Measurements from ENCODE around the gene TMED10.
A peak's percentile ranks its signal among the peaks of the same experiment; 100 is the strongest.

TMED10 gene

DNA sequence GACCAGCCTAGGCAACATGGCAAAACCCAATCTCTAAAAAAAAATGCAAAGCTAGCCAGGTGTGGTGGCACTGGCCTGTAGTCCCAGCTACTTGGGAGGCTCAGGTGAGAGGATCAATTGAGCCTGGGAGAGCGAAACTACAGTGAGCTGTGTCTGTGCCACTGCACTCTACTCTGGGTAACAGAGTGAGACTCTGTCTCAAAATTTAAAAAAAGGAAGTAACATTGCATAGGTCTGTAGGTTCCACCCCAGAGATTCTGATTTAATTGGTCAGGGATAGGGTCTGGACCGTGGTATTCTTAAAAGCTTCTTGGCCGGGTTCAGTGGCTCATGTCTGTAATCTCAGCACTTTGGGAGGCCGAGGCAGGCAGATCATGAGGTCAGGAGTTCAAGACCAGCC lies 80.7 kb downstream of the TMED10 start:
- Histone ChIP-seq H3K4me3 (ENCODE audit: low read length) (no peak overlapping the region), H3K36me3 (ENCODE audit: control insufficient read depth, low read depth, low read length) (peaks cover 59% of the 10 kb centered on the region), H3K27me3 (ENCODE audit: control insufficient read depth, insufficient read depth, low read length) (no peaks in the 10 kb centered on the region)

DNA sequence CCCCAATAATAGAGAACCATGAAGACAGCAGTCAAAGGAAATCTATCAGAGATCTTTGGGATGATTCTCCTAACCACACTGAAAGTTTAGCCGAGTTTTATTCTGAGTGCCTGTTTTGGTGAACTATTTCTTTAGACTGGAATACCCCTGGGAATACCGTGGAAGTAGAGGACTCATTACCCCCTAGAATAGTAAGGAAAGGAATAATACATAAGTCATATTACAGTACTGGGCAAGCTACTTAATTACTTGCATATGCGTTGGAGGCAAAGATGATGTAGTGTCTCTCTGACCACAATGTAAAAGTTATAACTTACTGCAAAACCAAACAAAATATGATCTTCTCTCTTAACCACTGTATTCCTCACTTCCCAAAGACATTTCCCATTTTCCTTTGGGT lies 81.5 kb downstream of the TMED10 start:
- no peak overlapping the region for H3K27ac ChIP-seq (ENCODE audit: low read length)
- no peak overlapping the region for H3K9ac ChIP-seq (ENCODE audit: low read length)
- H3K4me1 ChIP-seq (ENCODE audit: control insufficient read depth, low read depth, low read length): no peaks in the 10 kb centered on the region
- no peaks in the 10 kb centered on the region for H3K9me3 ChIP-seq (ENCODE audit: control insufficient read depth, low read depth, low read length)
- H3K27me3 ChIP-seq (ENCODE audit: control insufficient read depth, insufficient read depth, low read length): no peaks in the 10 kb centered on the region
- peaks cover 59% of the 10 kb centered on the region for H3K36me3 ChIP-seq (ENCODE audit: control insufficient read depth, low read depth, low read length)
- H3K4me3 ChIP-seq (ENCODE audit: low read length): no peak overlapping the region

More for the DNA sequence above, 80.7 kb downstream of the TMED10 start:
- Histone ChIP-seq H3K4me1 (ENCODE audit: control insufficient read depth, low read depth, low read length) (no peaks in the 10 kb centered on the region), H3K9me3 (ENCODE audit: control insufficient read depth, low read depth, low read length) (no peaks in the 10 kb centered on the region), H3K9ac (ENCODE audit: low read length) (no peak overlapping the region), H3K27ac (ENCODE audit: low read length) (no peak overlapping the region)

DNA sequence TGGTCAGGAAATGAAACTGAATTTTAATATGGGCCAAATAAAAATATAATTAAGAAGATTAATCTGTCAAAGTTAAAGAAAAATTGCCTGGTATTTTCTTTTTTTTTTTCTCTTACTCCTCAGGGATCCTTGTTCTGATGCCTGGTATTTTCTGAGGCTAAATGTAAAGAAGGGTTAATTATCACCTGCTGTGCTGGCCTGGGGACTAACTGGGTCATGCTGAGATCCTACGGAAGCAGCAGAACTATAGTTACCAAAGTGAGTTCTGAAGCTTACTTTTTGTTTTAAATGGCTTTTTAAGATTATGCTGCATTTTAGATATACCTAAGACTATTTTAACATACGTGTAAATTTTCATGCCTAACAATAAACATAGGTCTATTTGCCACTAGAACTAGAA lies 83.7 kb downstream of the TMED10 start:
- Histone ChIP-seq H3K4me3 (ENCODE audit: low read length) (peak overlapping the region; percentile 8), H3K27ac (ENCODE audit: low read length) (no peak overlapping the region), H3K27me3 (ENCODE audit: control insufficient read depth, insufficient read depth, low read length) (no peaks in the 10 kb centered on the region), H3K9ac (ENCODE audit: low read length) (no peak overlapping the region), H3K4me1 (ENCODE audit: control insufficient read depth, low read depth, low read length) (no peaks in the 10 kb centered on the region), H3K9me3 (ENCODE audit: control insufficient read depth, low read depth, low read length) (no peaks in the 10 kb centered on the region), H3K36me3 (ENCODE audit: control insufficient read depth, low read depth, low read length) (peaks cover 51% of the 10 kb centered on the region)

DNA sequence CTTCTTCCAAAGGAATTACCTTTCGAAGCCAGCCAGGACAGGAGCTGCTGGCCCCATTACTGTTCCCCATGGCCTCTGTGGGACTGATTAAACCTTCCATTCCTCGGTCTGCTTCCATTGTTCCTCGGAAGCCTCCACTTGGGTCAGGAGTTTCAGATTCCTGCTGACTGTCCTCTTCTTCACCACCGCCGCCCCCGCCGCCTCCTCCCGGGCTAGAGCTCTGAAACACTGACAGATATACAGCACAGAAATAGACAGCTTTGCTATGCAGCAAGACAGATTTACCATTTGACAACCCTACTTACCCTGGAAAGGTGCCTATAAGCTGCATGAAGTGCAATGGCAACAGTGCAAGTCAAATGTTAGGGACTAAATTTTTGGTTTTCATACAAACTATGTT lies 85.2 kb downstream of the TMED10 start:
- no peaks in the 10 kb centered on the region for H3K4me1 ChIP-seq (ENCODE audit: control insufficient read depth, low read depth, low read length)
- H3K9ac ChIP-seq (ENCODE audit: low read length): no peak overlapping the region
- H3K4me3 ChIP-seq (ENCODE audit: low read length): no peak overlapping the region
- H3K36me3 ChIP-seq (ENCODE audit: control insufficient read depth, low read depth, low read length): peaks cover 51% of the 10 kb centered on the region
- no peaks in the 10 kb centered on the region for H3K27me3 ChIP-seq (ENCODE audit: control insufficient read depth, insufficient read depth, low read length)
- no peaks in the 10 kb centered on the region for H3K9me3 ChIP-seq (ENCODE audit: control insufficient read depth, low read depth, low read length)
- H3K27ac ChIP-seq (ENCODE audit: low read length): no peak overlapping the region

DNA sequence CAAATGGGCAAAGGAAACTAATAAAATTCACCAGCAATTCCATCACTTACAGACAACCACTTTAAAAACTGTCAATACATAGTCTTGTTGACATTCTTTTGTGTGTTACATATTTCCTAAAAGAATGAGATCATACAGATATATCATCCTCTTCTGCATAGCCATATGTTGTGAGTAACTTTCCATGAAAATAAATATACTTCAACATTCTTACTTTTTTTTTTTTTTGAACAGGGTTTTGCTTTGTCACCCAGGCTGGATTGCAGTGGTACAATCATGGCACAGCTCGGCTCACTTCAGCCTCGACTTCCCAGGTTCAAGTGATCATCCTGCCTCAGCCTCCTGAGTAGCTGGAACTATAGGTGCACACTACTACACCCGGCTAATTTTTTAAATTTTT lies 86.1 kb downstream of the TMED10 start:
- H3K9ac ChIP-seq (ENCODE audit: low read length): no peak overlapping the region
- H3K9me3 ChIP-seq (ENCODE audit: control insufficient read depth, low read depth, low read length): no peaks in the 10 kb centered on the region
- peaks cover 49% of the 10 kb centered on the region for H3K36me3 ChIP-seq (ENCODE audit: control insufficient read depth, low read depth, low read length)
- no peaks in the 10 kb centered on the region for H3K4me1 ChIP-seq (ENCODE audit: control insufficient read depth, low read depth, low read length)
- H3K27ac ChIP-seq (ENCODE audit: low read length): no peak overlapping the region
- no peaks in the 10 kb centered on the region for H3K27me3 ChIP-seq (ENCODE audit: control insufficient read depth, insufficient read depth, low read length)
- H3K4me3 ChIP-seq (ENCODE audit: low read length): no peak overlapping the region

DNA sequence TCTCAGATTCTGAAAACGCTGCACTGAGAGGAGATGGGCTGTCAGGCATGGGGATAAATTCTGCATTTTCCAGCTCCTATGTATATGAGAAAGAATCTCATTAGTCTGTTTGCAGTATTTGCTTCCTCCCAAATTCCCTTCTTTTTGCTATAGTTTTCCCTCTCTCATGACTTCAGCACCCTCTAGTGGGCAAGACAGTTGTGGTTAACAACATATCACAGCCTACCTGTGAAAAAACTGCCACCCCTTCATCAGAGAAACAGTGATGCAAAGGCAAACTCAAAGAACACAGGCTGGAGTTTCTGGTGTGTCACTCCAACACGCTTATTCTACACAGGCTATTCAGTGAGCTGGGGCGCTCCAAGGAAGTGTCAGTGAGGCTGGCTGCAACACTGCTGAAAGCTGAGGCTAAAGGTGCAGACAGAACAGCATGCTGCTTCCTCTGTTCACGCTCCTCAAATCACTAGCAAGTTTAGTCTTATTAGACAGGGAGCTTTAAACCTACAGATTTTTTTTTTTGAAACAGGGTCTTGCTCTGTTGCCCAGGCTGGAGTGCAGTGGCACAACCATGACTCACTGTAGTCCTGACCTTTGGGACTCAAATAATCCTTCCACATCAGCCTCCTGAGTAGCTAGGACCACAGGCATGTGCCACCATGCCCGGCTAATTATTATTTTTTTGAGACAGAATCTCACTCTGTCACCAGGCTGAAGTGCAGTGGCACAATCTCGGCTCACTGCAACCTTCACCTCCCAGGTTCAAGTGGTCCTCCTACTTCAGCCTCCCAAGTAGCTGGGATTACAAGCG lies 87.6 kb downstream of the TMED10 start:
- no peaks in the 10 kb centered on the region for H3K9me3 ChIP-seq (ENCODE audit: control insufficient read depth, low read depth, low read length)
- H3K36me3 ChIP-seq (ENCODE audit: control insufficient read depth, low read depth, low read length): peaks cover 52% of the 10 kb centered on the region
- no peak overlapping the region for H3K4me3 ChIP-seq (ENCODE audit: low read length)
- no peak overlapping the region for H3K9ac ChIP-seq (ENCODE audit: low read length)
- H3K27me3 ChIP-seq (ENCODE audit: control insufficient read depth, insufficient read depth, low read length): no peaks in the 10 kb centered on the region
- H3K4me1 ChIP-seq (ENCODE audit: control insufficient read depth, low read depth, low read length): no peaks in the 10 kb centered on the region
- no peak overlapping the region for H3K27ac ChIP-seq (ENCODE audit: low read length)

DNA sequence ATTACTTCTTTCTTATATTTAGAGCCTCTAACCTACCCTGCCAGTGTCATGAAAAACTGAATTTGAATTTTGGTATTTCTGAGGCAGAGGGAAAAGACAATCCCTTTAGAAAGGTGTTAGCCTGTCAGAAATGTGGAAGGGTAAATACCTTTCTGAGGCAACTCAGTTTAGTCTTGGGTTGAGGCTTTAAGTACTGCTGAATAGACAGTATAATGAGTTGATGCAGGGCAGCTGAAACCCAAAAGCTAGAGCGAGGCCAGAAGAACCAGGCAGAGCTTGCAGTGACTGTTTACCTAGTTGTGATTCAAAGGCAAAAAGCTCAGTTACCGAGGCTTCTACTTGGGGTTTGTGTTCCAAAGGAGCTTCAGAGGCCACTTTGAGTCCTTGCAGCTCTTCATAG lies 88.3 kb downstream of the TMED10 start:
- H3K36me3 ChIP-seq (ENCODE audit: control insufficient read depth, low read depth, low read length): peaks cover 56% of the 10 kb centered on the region

DNA sequence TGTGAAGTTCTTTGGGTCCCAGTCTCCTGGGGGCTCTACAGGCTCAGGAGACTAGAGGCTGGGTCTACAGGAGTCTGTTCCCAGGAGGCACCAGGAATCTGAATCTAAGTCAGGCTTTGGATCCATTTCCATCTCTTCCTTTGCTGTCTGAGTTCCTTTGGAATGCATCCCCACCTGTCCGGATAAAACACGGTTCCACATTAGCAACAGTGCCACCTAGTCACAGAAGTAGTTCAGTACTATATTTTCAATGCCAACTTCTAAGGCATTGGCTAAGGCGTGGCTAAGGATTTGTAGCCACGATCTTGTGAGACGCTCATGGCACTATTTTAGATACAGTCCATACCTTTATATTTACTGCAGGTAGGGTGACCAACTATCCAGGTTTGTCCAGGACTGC lies 91.9 kb downstream of the TMED10 start:
- Histone ChIP-seq H3K9me3 (ENCODE audit: control insufficient read depth, low read depth, low read length) (no peaks in the 10 kb centered on the region), H3K27ac (ENCODE audit: low read length) (no peak overlapping the region), H3K27me3 (ENCODE audit: control insufficient read depth, insufficient read depth, low read length) (no peaks in the 10 kb centered on the region), H3K4me1 (ENCODE audit: control insufficient read depth, low read depth, low read length) (no peaks in the 10 kb centered on the region), H3K9ac (ENCODE audit: low read length) (no peak overlapping the region), H3K36me3 (ENCODE audit: control insufficient read depth, low read depth, low read length) (peaks cover 55% of the 10 kb centered on the region), H3K4me3 (ENCODE audit: low read length) (no peak overlapping the region)

More for the DNA sequence above, 88.3 kb downstream of the TMED10 start:
- Histone ChIP-seq H3K4me1 (ENCODE audit: control insufficient read depth, low read depth, low read length) (no peaks in the 10 kb centered on the region), H3K9ac (ENCODE audit: low read length) (no peak overlapping the region), H3K27ac (ENCODE audit: low read length) (no peak overlapping the region), H3K9me3 (ENCODE audit: control insufficient read depth, low read depth, low read length) (no peaks in the 10 kb centered on the region), H3K4me3 (ENCODE audit: low read length) (no peak overlapping the region), H3K27me3 (ENCODE audit: control insufficient read depth, insufficient read depth, low read length) (no peaks in the 10 kb centered on the region)

DNA sequence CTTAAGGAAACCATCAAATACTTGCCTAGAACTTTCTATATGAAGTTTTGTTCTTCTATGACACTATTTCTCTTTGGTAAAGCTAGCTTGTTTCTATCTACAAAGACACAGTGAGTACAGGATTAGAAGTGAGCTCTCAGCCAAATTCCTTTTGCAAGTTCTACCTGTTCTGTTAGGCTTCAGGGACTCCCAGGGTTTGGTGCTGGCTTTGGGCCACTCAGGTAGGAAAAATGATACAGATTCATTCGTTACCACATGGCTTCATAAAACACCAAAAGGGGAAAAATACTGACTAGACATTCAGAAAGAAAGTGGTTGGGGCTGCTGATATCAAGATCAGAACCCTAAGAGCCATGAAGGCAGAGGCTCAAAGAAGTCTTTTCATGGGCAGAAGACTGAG lies 93.1 kb downstream of the TMED10 start:
- Histone ChIP-seq H3K9me3 (ENCODE audit: control insufficient read depth, low read depth, low read length) (no peaks in the 10 kb centered on the region), H3K9ac (ENCODE audit: low read length) (no peak overlapping the region), H3K4me1 (ENCODE audit: control insufficient read depth, low read depth, low read length) (no peaks in the 10 kb centered on the region), H3K36me3 (ENCODE audit: control insufficient read depth, low read depth, low read length) (peaks cover 53% of the 10 kb centered on the region), H3K27ac (ENCODE audit: low read length) (no peak overlapping the region), H3K27me3 (ENCODE audit: control insufficient read depth, insufficient read depth, low read length) (no peaks in the 10 kb centered on the region), H3K4me3 (ENCODE audit: low read length) (no peak overlapping the region)

DNA sequence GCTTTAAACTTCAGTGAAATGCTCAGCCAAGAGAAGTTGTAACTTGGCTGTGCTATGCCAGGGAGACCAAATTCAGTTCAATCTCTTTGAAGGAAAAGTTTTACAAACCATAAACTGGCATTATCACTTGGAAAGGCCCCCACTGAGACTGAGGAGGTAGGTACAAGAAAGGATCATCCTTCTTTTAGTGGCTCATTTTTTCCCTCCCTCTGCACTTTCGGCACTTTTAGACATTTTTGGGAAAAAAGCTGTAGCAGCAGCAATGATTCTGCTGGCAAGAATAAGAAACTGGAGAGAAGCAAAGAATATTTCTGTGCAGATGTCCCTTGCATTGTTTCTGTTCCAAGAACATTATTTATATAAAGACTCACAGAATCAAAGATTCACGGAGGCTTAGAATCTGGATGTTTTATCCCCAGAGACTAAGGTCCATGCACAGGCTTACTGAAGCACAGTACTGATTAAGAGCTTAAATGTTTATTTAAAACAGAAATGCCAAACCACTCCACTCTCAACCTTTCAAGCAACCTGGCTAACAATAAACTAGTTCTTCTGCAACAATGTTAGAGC lies 94.7 kb downstream of the TMED10 start:
- Histone ChIP-seq H3K9ac (ENCODE audit: low read length) (no peak overlapping the region), H3K27ac (ENCODE audit: low read length) (no peak overlapping the region), H3K4me1 (ENCODE audit: control insufficient read depth, low read depth, low read length) (no peaks in the 10 kb centered on the region), H3K4me3 (ENCODE audit: low read length) (no peak overlapping the region), H3K36me3 (ENCODE audit: control insufficient read depth, low read depth, low read length) (peaks cover 37% of the 10 kb centered on the region), H3K27me3 (ENCODE audit: control insufficient read depth, insufficient read depth, low read length) (no peaks in the 10 kb centered on the region), H3K9me3 (ENCODE audit: control insufficient read depth, low read depth, low read length) (no peaks in the 10 kb centered on the region)

Data from iPS-18a (cell line).